Measurements from ENCODE around the gene MDM2. TPM values are rescaled to one million over a fixed set of nuclear protein-coding genes. Genes with fewer than 3 reads are reported as not detected.

Gene MDM2
- total and polyA plus RNA-seq, 9 of the 15 experiments (the other 6 are each of a cell fraction or from before 2014, with no cell fraction given) = 13.6 to 100 (median 49.0) TPM

DNA sequence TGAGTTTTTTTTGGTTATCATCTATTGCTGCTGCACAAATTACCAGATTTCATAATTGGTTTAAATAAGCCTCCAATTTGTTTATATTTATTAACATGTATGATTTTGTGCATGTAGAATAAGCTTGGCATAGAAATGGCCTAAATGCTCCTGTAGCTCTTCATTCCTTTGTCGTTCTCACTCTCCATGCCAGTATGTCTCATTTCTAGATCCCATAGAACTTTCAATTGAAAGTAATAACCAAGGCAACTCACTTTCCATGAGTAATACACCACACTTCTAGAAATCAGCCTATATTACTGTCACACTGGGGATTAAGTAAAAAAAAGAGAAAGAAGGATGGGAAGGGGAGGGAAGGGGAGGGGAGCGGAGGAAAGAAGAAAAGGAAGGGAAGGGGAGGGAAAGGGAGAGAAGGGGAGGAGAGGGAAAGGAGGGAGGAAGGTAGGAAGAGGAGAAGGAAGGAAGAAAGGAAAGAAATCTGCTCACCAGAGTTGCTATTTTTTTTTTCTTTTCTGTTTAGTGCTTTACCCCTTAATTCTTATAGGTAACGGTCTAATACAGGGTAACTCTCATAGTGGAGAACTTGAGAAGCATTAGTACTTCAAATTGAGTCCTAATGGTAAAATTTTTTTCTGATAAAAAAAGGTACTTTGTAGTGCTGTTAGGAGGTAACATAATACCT lies 45.6 kb downstream of the MDM2 start:
- no peak overlapping the region for H3K4me3 ChIP-seq
- no peaks in the 10 kb centered on the region for H3K9me3 ChIP-seq (replicated peaks; ENCODE audit: control insufficient read depth, insufficient read depth, low read depth, low read length)
- H3K9me1 ChIP-seq (ENCODE audit: control insufficient read depth, insufficient read depth, low read length) = no peaks in the 10 kb centered on the region
- ChIA-PET POLR2A (interaction anchor here (1.1 to 2.9 kb wide), 2 partner anchors 9 to 41 kb away, joined by 3 to 11 read pairs; no protein-coding TSS in a partner anchor), CTCF (ENCODE audit: low intra/inter-chr PET ratio) (no interaction called here)
- intact Hi-C loops (cut with micrococcal nuclease) = no loop called here
- H3K36me3 ChIP-seq (ENCODE audit: control insufficient read depth, insufficient read depth, low read length) = no peaks in the 10 kb centered on the region
- WGBS (ENCODE audit: insufficient coverage, low coverage, missing lambda C conversion rate) = 0% methylated on average over 2 of the region's 3 CpGs
- H3K4me2 ChIP-seq (ENCODE audit: insufficient read depth, low read length) = no peak overlapping the region
- H3K79me2 ChIP-seq (ENCODE audit: control insufficient read depth, insufficient read depth, low read length) = no peaks in the 10 kb centered on the region
- no peaks in the 10 kb centered on the region for H3K4me1 ChIP-seq (replicated peaks in 1 of 2; ENCODE audit: control insufficient read depth in 2 of 2, insufficient read depth in 2 of 2, low read length in 2 of 2)
- no peaks in the 10 kb centered on the region for H4K20me1 ChIP-seq (replicated peaks; ENCODE audit: control insufficient read depth, insufficient read depth, low read length)
- FAIRE-seq = no peak
- no TSS peak for BruUV-seq (replicated peaks)
- no peak for ATAC-seq
- peaks cover 13 to 15% of the 10 kb centered on the region in 2 experiments; a peak in 4 of 5 replicates for H3K27me3 ChIP-seq (ENCODE audit: control insufficient read depth in 2 of 2, insufficient read depth in 2 of 2, low read length in 2 of 2)
- H3K27ac ChIP-seq (ENCODE audit: extremely low read depth, low read depth, low read length) = no peak overlapping the region
- no peak overlapping the region for H2AFZ ChIP-seq (ENCODE audit: low read depth, low read length)
- no peak overlapping the region for H3K9ac ChIP-seq (ENCODE audit: insufficient read depth in 1 of 2, low read depth in 2 of 2, low read length in 2 of 2)
- TF ChIP-seq HNRNPK (IDR thresholded peaks at IDR 0.05; ENCODE audit: low read depth, low read length, poor library complexity, severe bottlenecking) (peak; percentile 42), BMI1 (IDR thresholded peaks at IDR 0.05; ENCODE audit: low read length) (no peak), ZNF512 (tag; IDR thresholded peaks at IDR 0.05) (peak; percentile 44; the same call in 1 of the 2 replicates), NR1H2 (CRISPR knock-in tag; IDR thresholded peaks at IDR 0.05) (no peak)
- in situ Hi-C loops (cut with MboI) = loop anchor here (25.0 kb wide), 1 partner anchor 209 kb away; no protein-coding TSS in a partner anchor
- no peak for DNase-seq (ENCODE audit: extremely low read depth in 1 of 4, low spot score in 3 of 4)

All from K562 (cell line).